ENCODE data around the gene P2RX7.
"Not testable (repeated sequence)": the region's sequence is repeated elsewhere in the genome, so short reads cannot be mapped to it uniquely, and the experiment has no call there.

DNA sequence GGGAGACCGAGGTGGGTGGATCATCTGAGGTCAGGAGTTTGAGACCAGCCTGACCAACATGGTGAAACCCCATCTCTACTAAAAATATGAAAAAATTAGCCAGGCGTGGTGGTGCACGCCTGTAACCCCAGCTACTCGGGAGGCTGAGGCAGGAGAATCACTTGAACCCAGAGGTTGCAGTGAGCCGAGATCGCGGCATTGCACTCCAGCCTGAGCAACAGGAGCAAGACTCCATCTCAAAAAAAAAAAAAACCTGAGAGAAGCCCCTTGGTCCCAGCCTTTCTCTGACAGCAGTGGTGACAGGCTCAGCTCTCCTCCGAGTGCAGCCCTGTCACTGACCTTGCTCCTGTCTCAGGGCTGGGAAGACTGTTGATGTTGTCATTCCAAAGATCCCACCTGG is 94.2 kb downstream of the P2RX7 start:
- TF ChIP-seq HNRNPLL (IDR thresholded peaks at IDR 0.05; ENCODE audit: low read depth, low read length, poor library complexity, severe bottlenecking); SNRNP70 (optimal IDR thresholded peaks at IDR 0.05; ENCODE audit: low read depth, low read length); POLR2A (conservative IDR thresholded peaks at IDR 0.05); POLR2AphosphoS5 (IDR thresholded peaks at IDR 0.05; ENCODE audit: control insufficient read depth, insufficient read depth, low read depth, low read length); MXI1 (IDR thresholded peaks at IDR 0.05; ENCODE audit: low read depth, low read length); SIX5 (IDR thresholded peaks at IDR 0.05; ENCODE audit: borderline replicate concordance in 1 of 2, insufficient read depth in 1 of 2, low read depth in 1 of 2, low read length in 2 of 2); ARID1B (IDR thresholded peaks at IDR 0.05); ZNF232 (CRISPR knock-in tag; IDR thresholded peaks at IDR 0.05); SP1 (CRISPR knock-in tag; IDR thresholded peaks at IDR 0.05): not testable (repeated sequence)
- TF ChIP-seq, protein P1, sequence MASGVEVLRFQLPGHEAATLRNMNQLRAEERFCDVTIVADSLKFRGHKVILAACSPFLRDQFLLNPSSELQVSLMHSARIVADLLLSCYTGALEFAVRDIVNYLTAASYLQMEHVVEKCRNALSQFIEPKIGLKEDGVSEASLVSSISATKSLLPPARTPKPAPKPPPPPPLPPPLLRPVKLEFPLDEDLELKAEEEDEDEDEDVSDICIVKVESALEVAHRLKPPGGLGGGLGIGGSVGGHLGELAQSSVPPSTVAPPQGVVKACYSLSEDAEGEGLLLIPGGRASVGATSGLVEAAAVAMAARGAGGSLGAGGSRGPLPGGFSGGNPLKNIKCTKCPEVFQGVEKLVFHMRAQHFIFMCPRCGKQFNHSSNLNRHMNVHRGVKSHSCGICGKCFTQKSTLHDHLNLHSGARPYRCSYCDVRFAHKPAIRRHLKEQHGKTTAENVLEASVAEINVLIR (CRISPR knock-in tag; IDR thresholded peaks at IDR 0.05): not testable (repeated sequence)
- TF ChIP-seq, protein P2, sequence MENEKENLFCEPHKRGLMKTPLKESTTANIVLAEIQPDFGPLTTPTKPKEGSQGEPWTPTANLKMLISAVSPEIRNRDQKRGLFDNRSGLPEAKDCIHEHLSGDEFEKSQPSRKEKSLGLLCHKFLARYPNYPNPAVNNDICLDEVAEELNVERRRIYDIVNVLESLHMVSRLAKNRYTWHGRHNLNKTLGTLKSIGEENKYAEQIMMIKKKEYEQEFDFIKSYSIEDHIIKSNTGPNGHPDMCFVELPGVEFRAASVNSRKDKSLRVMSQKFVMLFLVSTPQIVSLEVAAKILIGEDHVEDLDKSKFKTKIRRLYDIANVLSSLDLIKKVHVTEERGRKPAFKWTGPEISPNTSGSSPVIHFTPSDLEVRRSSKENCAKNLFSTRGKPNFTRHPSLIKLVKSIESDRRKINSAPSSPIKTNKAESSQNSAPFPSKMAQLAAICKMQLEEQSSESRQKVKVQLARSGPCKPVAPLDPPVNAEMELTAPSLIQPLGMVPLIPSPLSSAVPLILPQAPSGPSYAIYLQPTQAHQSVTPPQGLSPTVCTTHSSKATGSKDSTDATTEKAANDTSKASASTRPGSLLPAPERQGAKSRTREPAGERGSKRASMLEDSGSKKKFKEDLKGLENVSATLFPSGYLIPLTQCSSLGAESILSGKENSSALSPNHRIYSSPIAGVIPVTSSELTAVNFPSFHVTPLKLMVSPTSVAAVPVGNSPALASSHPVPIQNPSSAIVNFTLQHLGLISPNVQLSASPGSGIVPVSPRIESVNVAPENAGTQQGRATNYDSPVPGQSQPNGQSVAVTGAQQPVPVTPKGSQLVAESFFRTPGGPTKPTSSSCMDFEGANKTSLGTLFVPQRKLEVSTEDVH (IDR thresholded peaks at IDR 0.05; ENCODE audit: low read depth, partially characterized antibody): not testable (repeated sequence)
- TF ChIP-seq, protein P3, sequence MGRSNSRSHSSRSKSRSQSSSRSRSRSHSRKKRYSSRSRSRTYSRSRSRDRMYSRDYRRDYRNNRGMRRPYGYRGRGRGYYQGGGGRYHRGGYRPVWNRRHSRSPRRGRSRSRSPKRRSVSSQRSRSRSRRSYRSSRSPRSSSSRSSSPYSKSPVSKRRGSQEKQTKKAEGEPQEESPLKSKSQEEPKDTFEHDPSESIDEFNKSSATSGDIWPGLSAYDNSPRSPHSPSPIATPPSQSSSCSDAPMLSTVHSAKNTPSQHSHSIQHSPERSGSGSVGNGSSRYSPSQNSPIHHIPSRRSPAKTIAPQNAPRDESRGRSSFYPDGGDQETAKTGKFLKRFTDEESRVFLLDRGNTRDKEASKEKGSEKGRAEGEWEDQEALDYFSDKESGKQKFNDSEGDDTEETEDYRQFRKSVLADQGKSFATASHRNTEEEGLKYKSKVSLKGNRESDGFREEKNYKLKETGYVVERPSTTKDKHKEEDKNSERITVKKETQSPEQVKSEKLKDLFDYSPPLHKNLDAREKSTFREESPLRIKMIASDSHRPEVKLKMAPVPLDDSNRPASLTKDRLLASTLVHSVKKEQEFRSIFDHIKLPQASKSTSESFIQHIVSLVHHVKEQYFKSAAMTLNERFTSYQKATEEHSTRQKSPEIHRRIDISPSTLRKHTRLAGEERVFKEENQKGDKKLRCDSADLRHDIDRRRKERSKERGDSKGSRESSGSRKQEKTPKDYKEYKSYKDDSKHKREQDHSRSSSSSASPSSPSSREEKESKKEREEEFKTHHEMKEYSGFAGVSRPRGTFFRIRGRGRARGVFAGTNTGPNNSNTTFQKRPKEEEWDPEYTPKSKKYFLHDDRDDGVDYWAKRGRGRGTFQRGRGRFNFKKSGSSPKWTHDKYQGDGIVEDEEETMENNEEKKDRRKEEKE (IDR thresholded peaks at IDR 0.05; ENCODE audit: borderline replicate concordance in 1 of 2, control insufficient read depth in 1 of 2, low read depth in 2 of 2, low read length in 1 of 2): not testable (repeated sequence)
